IMR-90 (cell line): ENCODE measurements around the gene TWIST2. TPM values are rescaled to one million over a fixed set of nuclear protein-coding genes. Genes with fewer than 3 reads are reported as not detected.

ENCODE experiments used
- ATAC-seq: fragments of 200-7000 bp; cut with Tn5 transposase; 2 replicates; pipeline ENCODE4 v1.9.1; 2020; ENCODE audit warnings: low read depth, mild to moderate bottlenecking, moderate library complexity
- BruUV-seq: library from RNA; stranded (reverse); fragments of 400-500 nt; replicated peaks from 2 replicates; lab custom pipeline; 2021; lab: Mats Ljungman, UMichigan
- CTCF ChIA-PET: fragments of 300-600 bp; formaldehyde crosslinking; extraction: SDS; loops from one replicate; lab custom pipeline; 2021; ENCODE audit warnings: antibody characterized with exemption; lab: Yijun Ruan, JAX
- POLR2A ChIA-PET: fragments of 300-600 bp; sonication (Branson Sonifier 250); formaldehyde crosslinking; loops from one replicate; lab custom pipeline; 2022; ENCODE audit warnings: antibody characterized with exemption; ENCODE audit not compliant: unreplicated experiment; lab: Charles Lee
- DNase-seq: peaks from one replicate; pipeline ENCODE4 v3.0.0; 2013
- H2AFZ ChIP-seq: replicated peaks from 2 replicates; pipeline ENCODE3; 2013; ENCODE audit warnings: low read length, mild to moderate bottlenecking; ENCODE audit not compliant: poor library complexity
- H2AK5ac ChIP-seq: 2 replicates; pipeline ENCODE4 v1.6.1; 2013; ENCODE audit warnings: low read depth, low read length, inconsistent platforms
- H2AK9ac ChIP-seq: replicated peaks from 2 replicates; pipeline ENCODE3; 2013; ENCODE audit warnings: mild to moderate bottlenecking, low read depth, low read length, moderate library complexity; ENCODE audit not compliant: poor library complexity
- H2BK120ac ChIP-seq: 2 replicates; pipeline ENCODE4 v1.6.1; 2013; ENCODE audit warnings: low read depth, low read length, inconsistent platforms
- H2BK15ac ChIP-seq: 3 replicates; pipeline ENCODE4 v1.6.1; 2013; ENCODE audit warnings: low read depth, low read length, inconsistent platforms
- H2BK20ac ChIP-seq: 2 replicates; pipeline ENCODE4 v1.6.1; 2013; ENCODE audit warnings: low read depth, mild to moderate bottlenecking, inconsistent platforms, low read length, moderate library complexity
- H2BK5ac ChIP-seq: 2 replicates; pipeline ENCODE4 v1.6.1; 2013; ENCODE audit warnings: mild to moderate bottlenecking, low read depth, low read length, inconsistent platforms; ENCODE audit not compliant: poor library complexity, severe bottlenecking
- H3K14ac ChIP-seq: replicated peaks from 2 replicates; pipeline ENCODE4 v1.6.1; 2013; ENCODE audit warnings: low read depth, low read length, inconsistent platforms
- H3K18ac ChIP-seq: 2 replicates; pipeline ENCODE4 v1.6.1; 2013; ENCODE audit warnings: low read depth, low read length, control low read depth
- H3K23ac ChIP-seq: 2 replicates; pipeline ENCODE4 v1.6.1; 2013; ENCODE audit warnings: low read depth, low read length, inconsistent platforms
- H3K27ac ChIP-seq: 2 replicates; pipeline ENCODE4 v1.5.1; 2013; ENCODE audit warnings: mild to moderate bottlenecking, control low read depth, low read length; ENCODE audit not compliant: insufficient read depth
- H3K27me3 ChIP-seq: 2 replicates; pipeline ENCODE4 v1.6.1; 2013; ENCODE audit warnings: low read length; ENCODE audit not compliant: control insufficient read depth, insufficient read depth
- H3K36me3 ChIP-seq: 2 replicates; pipeline ENCODE4 v1.6.1; 2013; ENCODE audit warnings: low read length, mixed read lengths; ENCODE audit not compliant: control insufficient read depth, insufficient read depth
- H3K4ac ChIP-seq: 2 replicates; pipeline ENCODE4 v1.6.1; 2013; ENCODE audit warnings: low read depth, low read length, inconsistent platforms
- H3K4me1 ChIP-seq: 2 replicates; pipeline ENCODE4 v1.6.1; 2013; ENCODE audit warnings: low read length, mixed read lengths; ENCODE audit not compliant: control insufficient read depth, insufficient read depth
- H3K4me2 ChIP-seq: 2 replicates; pipeline ENCODE4 v1.6.1; 2013; ENCODE audit warnings: low read depth, mild to moderate bottlenecking, control low read depth, low read length, moderate library complexity
- H3K4me3 ChIP-seq: 2 replicates; pipeline ENCODE4 v1.5.1; 2013; ENCODE audit warnings: low read depth, mild to moderate bottlenecking, control low read depth, low read length, moderate library complexity; ENCODE audit not compliant: insufficient read depth
- H3K56ac ChIP-seq: 2 replicates; pipeline ENCODE4 v1.6.1; 2013; ENCODE audit warnings: low read length, inconsistent platforms; ENCODE audit not compliant: insufficient read depth; ENCODE audit errors: extremely low read depth
- H3K79me1 ChIP-seq, 2 experiments: 2 replicates each; pipeline ENCODE4 v1.6.1; 2013; ENCODE audit warnings: low read length in 2 of 2, inconsistent platforms in 1 of 2, low read depth in 1 of 2
- H3K9ac ChIP-seq: 2 replicates; pipeline ENCODE4 v1.6.1; 2013; ENCODE audit warnings: low read depth, low read length, control low read depth
- H3K9me1 ChIP-seq: 2 replicates; pipeline ENCODE4 v1.6.1; 2013; ENCODE audit warnings: low read length, inconsistent platforms; ENCODE audit not compliant: insufficient read depth
- H3K9me3 ChIP-seq: 2 replicates; pipeline ENCODE4 v1.6.1; 2013; ENCODE audit warnings: low read length; ENCODE audit not compliant: control insufficient read depth, insufficient read depth
- H4K20me1 ChIP-seq: 2 replicates; pipeline ENCODE4 v1.6.1; 2013; ENCODE audit warnings: low read length, inconsistent platforms; ENCODE audit not compliant: insufficient read depth
- H4K5ac ChIP-seq: 2 replicates; pipeline ENCODE4 v1.6.1; 2013; ENCODE audit warnings: mild to moderate bottlenecking, low read depth, low read length, control low read depth
- H4K8ac ChIP-seq, 2 experiments: 2 replicates each; pipeline ENCODE4 v1.6.1; 2013; ENCODE audit warnings: low read depth in 2 of 2, low read length in 2 of 2, control low read depth in 1 of 2, inconsistent platforms in 1 of 2
- H4K91ac ChIP-seq: 2 replicates; pipeline ENCODE4 v1.6.1; 2013; ENCODE audit warnings: low read depth, low read length, inconsistent platforms; ENCODE audit not compliant: insufficient read depth
- BHLHE40 ChIP-seq: fragments of 150-350 bp; IDR thresholded peaks from 2 replicates; pipeline ENCODE4 v1.6.1; 2016; ENCODE audit warnings: mild to moderate bottlenecking, low read depth, low read length
- CEBPB ChIP-seq: IDR thresholded peaks from 2 replicates; pipeline ENCODE4 v1.6.1; 2012; ENCODE audit warnings: low read depth, low read length, improper control_type of control experiment
- CHD1 ChIP-seq: IDR thresholded peaks from 2 replicates; pipeline ENCODE4 v1.6.1; 2012; ENCODE audit warnings: low read depth, low read length, improper control_type of control experiment
- FOS ChIP-seq: fragments of 150-350 bp; IDR thresholded peaks from 2 replicates; pipeline ENCODE4 v1.6.1; 2016; ENCODE audit warnings: low read depth, low read length
- MAFK ChIP-seq: IDR thresholded peaks from 2 replicates; pipeline ENCODE4 v1.6.1; 2012; ENCODE audit warnings: low read depth, low read length, improper control_type of control experiment
- MAZ ChIP-seq: IDR thresholded peaks from 2 replicates; pipeline ENCODE4 v1.6.1; 2012; ENCODE audit warnings: low read depth, mild to moderate bottlenecking, low read length, improper control_type of control experiment, moderate library complexity, borderline replicate concordance
- MXI1 ChIP-seq: IDR thresholded peaks from 2 replicates; pipeline ENCODE4 v1.6.1; 2012; ENCODE audit warnings: low read depth, mild to moderate bottlenecking, low read length, moderate library complexity, borderline replicate concordance
- NFE2L2 ChIP-seq: fragments of 150-350 bp; IDR thresholded peaks from 2 replicates; pipeline ENCODE4 v1.6.1; 2016; ENCODE audit warnings: low read depth, mild to moderate bottlenecking, low read length
- POLR2A ChIP-seq: IDR thresholded peaks from 2 replicates; pipeline ENCODE4 v1.6.1; 2012; ENCODE audit warnings: mild to moderate bottlenecking, low read depth, low read length
- RAD21 ChIP-seq: IDR thresholded peaks from 2 replicates; pipeline ENCODE4 v1.6.1; 2012; ENCODE audit warnings: low read length, improper control_type of control experiment
- RCOR1 ChIP-seq: IDR thresholded peaks from 2 replicates; pipeline ENCODE4 v1.6.1; 2012; ENCODE audit warnings: mild to moderate bottlenecking, low read length, improper control_type of control experiment; ENCODE audit not compliant: insufficient replicate concordance
- RFX5 ChIP-seq: IDR thresholded peaks from 2 replicates; pipeline ENCODE4 v1.8.0; 2012; ENCODE audit warnings: low read depth, mild to moderate bottlenecking, low read length, moderate library complexity
- USF2 ChIP-seq: fragments of 150-350 bp; IDR thresholded peaks from 2 replicates; pipeline ENCODE4 v1.6.1; 2017; ENCODE audit warnings: mild to moderate bottlenecking, antibody characterized with exemption, low read length, low read depth
- WGBS, 2 experiments: methylation state at CpG; one replicate each; pipeline versions ENCODE4 v1.1.5 to v1.1.7; 2013; ENCODE audit warnings: missing lambda C conversion rate in 2 of 2; ENCODE audit not compliant: insufficient read length in 1 of 2; ENCODE audit errors: extremely low coverage in 2 of 2; 5-methylcytosine and 5-hydroxymethylcytosine counted together
- dilution Hi-C: fragments of 300-500 bp; cut with HindIII; formaldehyde crosslinking; loops from one replicate; pipeline ENCODE4 v1.14.3; 2018; ENCODE audit warnings: low sequenced_read_pairs; ENCODE audit not compliant: unreplicated experiment
- in situ Hi-C: fragments of 300-500 bp; cut with MboI; formaldehyde crosslinking; loops from 3 replicates; pipeline ENCODE4 v1.14.3; 2019; ENCODE audit warnings: low sequenced_read_pairs, inconsistent platforms, mixed read lengths
- intact Hi-C: fragments of 100-400 bp; cut with micrococcal nuclease; formaldehyde crosslinking; loops from 2 replicates; pipeline ENCODE4 v1.10.0; 2022
- polyA plus RNA-seq, 3 experiments: library from polyadenylated mRNA; depleted of rRNA; stranded (reverse); fragments of >200 nt; gene quantifications; 2 replicates each; pipeline ENCODE4 v1.2.3, GENCODE V29; 2012; ENCODE audit warnings: low replicate concordance in 1 of 3
- total RNA-seq: library from RNA; depleted of rRNA; stranded (reverse); fragments of >200 nt; gene quantifications from 2 replicates; pipeline ENCODE4 v1.2.3, GENCODE V29; 2012
- TF ChIP-seq, protein P1 (sequence below): fragments of 150-350 bp; IDR thresholded peaks from 2 replicates; pipeline ENCODE4 v1.6.1; 2016; ENCODE audit warnings: low read depth, mild to moderate bottlenecking, low read length, moderate library complexity, borderline replicate concordance
- TF ChIP-seq, protein P2 (sequence below): conservative IDR thresholded peaks from 2 replicates; pipeline ENCODE4 v1.5.1; 2012; ENCODE audit warnings: mild to moderate bottlenecking, low read depth, low read length, improper control_type of control experiment

The TWIST2 gene
- total and polyA plus RNA-seq, 2 of the 4 experiments (the other 2 are of a cell fraction), result 9.3 to 33.6 TPM

DNA sequence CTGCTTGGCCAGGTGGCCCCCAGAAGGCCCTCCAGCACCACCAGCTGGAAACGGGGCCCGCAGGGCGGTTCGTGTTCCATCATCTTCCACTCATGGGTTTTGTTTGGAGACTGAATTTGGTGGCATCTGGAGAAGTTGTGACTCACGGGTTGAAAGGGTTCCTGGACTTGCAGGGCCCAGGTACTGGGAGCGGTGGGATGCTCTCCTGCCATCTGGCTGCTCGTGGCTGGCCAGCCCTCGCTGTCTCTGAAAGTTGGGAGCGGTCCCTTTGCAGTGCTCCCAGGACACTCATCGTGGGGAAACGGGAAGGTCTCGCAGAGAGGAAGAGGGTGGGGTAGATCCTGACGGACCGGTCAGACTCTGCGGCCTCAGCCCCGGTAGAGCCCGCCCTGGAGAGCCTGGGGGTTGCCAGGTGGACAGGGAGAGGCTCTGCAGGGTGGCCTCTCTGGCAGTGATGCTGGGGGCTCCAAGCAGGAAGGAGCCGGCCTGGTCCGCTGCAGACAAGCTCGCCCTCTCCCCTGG lies 47.5 kb downstream of the TWIST2 start:
- peaks cover 31% of the 10 kb centered on the region for H4K20me1 ChIP-seq
- H2AFZ ChIP-seq, result peak overlapping the region; percentile 83
- peaks cover 8 to 80% of the 10 kb centered on the region in 2 experiments; a peak in 3 of 4 replicates for H3K79me1 ChIP-seq
- H3K4me1 ChIP-seq, result peaks cover 30% of the 10 kb centered on the region
- H4K5ac ChIP-seq, result no peak overlapping the region
- peaks cover 9% of the 10 kb centered on the region; the same call in 1 of the 2 replicates for H3K36me3 ChIP-seq
- BruUV-seq, result no TSS peak
- 0 out of 2 replicates have a peak overlapping the region, but pooled peaks have one; percentile 32 for H2BK120ac ChIP-seq
- no peak overlapping the region for H3K4me2 ChIP-seq
- no peak overlapping the region; the same call in 1 of the 2 replicates for H3K14ac ChIP-seq
- H2AK9ac ChIP-seq, result peak overlapping the region; percentile 90
- H2BK5ac ChIP-seq, result peak overlapping the region; percentile 1
- intact Hi-C loops, result loop anchor here (5.0 kb wide), 1 partner anchor 48 kb away; the partner anchor contains the start of gene TWIST2
- DNase-seq, result no peak
- peak overlapping the region; percentile 72 for H2AK5ac ChIP-seq
- ATAC-seq, result no peak
- peak overlapping the region; percentile 73 for H4K91ac ChIP-seq
- H3K18ac ChIP-seq, result no peak overlapping the region
- H3K56ac ChIP-seq, result 0 out of 2 replicates have a peak overlapping the region, but pooled peaks have one; percentile 51
- peak overlapping the region in 1 of 2 experiments; percentile 62; a peak in 2 of 4 replicates for H4K8ac ChIP-seq
- H3K27ac ChIP-seq, result 0 out of 2 replicates have a peak overlapping the region, but pooled peaks have one; percentile 0
- ChIA-PET POLR2A (no interaction called here), CTCF (interaction anchor here (0.6 kb wide), 1 partner anchor 73 kb away, joined by 3 read pairs; no protein-coding TSS in a partner anchor)
- no peak overlapping the region for H2BK20ac ChIP-seq
- in situ Hi-C loops, result no loop called here
- no peaks in the 10 kb centered on the region for H3K27me3 ChIP-seq
- dilution Hi-C loops, result no loop called here
- WGBS, 2 experiments, result 82% methylated on average over 12 of the region's 20 CpGs; no CpG with 5 or more reads in 1 of the 2 experiments
- peaks cover 15% of the 10 kb centered on the region; the same call in 1 of the 2 replicates for H3K9me1 ChIP-seq
- H3K4me3 ChIP-seq, result no peak overlapping the region
- no peak overlapping the region for H3K23ac ChIP-seq
- H3K9ac ChIP-seq, result no peak overlapping the region
- peak overlapping the region; percentile 15; the same call in 1 of the 3 replicates for H2BK15ac ChIP-seq
- H3K9me3 ChIP-seq, result no peaks in the 10 kb centered on the region
- peak overlapping the region; percentile 72 for H3K4ac ChIP-seq
- TF ChIP-seq CHD1 (no peak), USF2 (no peak), RCOR1 (no peak), MAFK (no peak), POLR2A (no peak), MXI1 (no peak), MAZ (no peak), RAD21 (no peak), BHLHE40 (no peak), RFX5 (no peak), CEBPB (no peak), FOS (no peak), NFE2L2 (no peak)
- TF ChIP-seq, protein P1, sequence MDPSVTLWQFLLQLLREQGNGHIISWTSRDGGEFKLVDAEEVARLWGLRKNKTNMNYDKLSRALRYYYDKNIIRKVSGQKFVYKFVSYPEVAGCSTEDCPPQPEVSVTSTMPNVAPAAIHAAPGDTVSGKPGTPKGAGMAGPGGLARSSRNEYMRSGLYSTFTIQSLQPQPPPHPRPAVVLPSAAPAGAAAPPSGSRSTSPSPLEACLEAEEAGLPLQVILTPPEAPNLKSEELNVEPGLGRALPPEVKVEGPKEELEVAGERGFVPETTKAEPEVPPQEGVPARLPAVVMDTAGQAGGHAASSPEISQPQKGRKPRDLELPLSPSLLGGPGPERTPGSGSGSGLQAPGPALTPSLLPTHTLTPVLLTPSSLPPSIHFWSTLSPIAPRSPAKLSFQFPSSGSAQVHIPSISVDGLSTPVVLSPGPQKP, result no peak
- TF ChIP-seq, protein P2, sequence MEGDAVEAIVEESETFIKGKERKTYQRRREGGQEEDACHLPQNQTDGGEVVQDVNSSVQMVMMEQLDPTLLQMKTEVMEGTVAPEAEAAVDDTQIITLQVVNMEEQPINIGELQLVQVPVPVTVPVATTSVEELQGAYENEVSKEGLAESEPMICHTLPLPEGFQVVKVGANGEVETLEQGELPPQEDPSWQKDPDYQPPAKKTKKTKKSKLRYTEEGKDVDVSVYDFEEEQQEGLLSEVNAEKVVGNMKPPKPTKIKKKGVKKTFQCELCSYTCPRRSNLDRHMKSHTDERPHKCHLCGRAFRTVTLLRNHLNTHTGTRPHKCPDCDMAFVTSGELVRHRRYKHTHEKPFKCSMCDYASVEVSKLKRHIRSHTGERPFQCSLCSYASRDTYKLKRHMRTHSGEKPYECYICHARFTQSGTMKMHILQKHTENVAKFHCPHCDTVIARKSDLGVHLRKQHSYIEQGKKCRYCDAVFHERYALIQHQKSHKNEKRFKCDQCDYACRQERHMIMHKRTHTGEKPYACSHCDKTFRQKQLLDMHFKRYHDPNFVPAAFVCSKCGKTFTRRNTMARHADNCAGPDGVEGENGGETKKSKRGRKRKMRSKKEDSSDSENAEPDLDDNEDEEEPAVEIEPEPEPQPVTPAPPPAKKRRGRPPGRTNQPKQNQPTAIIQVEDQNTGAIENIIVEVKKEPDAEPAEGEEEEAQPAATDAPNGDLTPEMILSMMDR, result no peak
